Measurements from ENCODE around the gene LIPC.

- TF ChIP-seq CTCF (IDR thresholded peaks at IDR 0.05; ENCODE audit: insufficient read depth, low read length, poor library complexity, severe bottlenecking) (no peak), EZH2phosphoT487 (conservative IDR thresholded peaks at IDR 0.05; ENCODE audit: low read length) (no peak)
Measured at GRCh38 chr15:58519516-58519915, 87.7 kb downstream of the LIPC start.
